MM.1S (cell line): ENCODE results near the gene NEDD8.

ENCODE experiments used
- DNase-seq: peaks from one replicate; pipeline ENCODE4 v3.0.0-alpha.2; 2015
- H2AFZ ChIP-seq: fragments of 300-600 bp; sonication (generic); 2 replicates; pipeline ENCODE4 v1.6.0; 2016; ENCODE audit warnings: antibody characterized with exemption, low read length
- H3F3A ChIP-seq: fragments of 300-600 bp; sonication (generic); 2 replicates; pipeline ENCODE4 v1.6.1; 2016; ENCODE audit warnings: mild to moderate bottlenecking, antibody characterized with exemption, low read length, moderate library complexity, mixed read lengths; ENCODE audit not compliant: insufficient read depth
- H3K27ac ChIP-seq: fragments of 300-600 bp; sonication (generic); 2 replicates; pipeline ENCODE4 v1.5.1; 2016; ENCODE audit warnings: mild to moderate bottlenecking, low read length
- H3K27me3 ChIP-seq: fragments of 300-600 bp; sonication (generic); replicated peaks from 2 replicates; pipeline ENCODE4 v1.6.0; 2016; ENCODE audit warnings: low read length; ENCODE audit not compliant: insufficient read depth
- H3K36me3 ChIP-seq: fragments of 300-600 bp; sonication (generic); replicated peaks from 2 replicates; pipeline ENCODE4 v1.6.1; 2016; ENCODE audit warnings: mild to moderate bottlenecking, low read length, mixed read lengths; ENCODE audit not compliant: insufficient read depth
- H3K4me1 ChIP-seq: fragments of 300-600 bp; sonication (generic); 2 replicates; pipeline ENCODE4 v1.6.1; 2016; ENCODE audit warnings: low read length, mixed read lengths
- H3K4me2 ChIP-seq: fragments of 300-600 bp; sonication (generic); 2 replicates; pipeline ENCODE4 v1.6.0; 2016; ENCODE audit warnings: low read depth, low read length
- H3K4me3 ChIP-seq: fragments of 300-600 bp; sonication (generic); 2 replicates; pipeline ENCODE4 v1.5.1; 2016; ENCODE audit warnings: low read length, mixed read lengths
- H3K79me2 ChIP-seq: fragments of 300-600 bp; sonication (generic); 2 replicates; pipeline ENCODE4 v1.6.1; 2016; ENCODE audit warnings: mixed run types, low read length, mixed read lengths
- H3K9ac ChIP-seq: fragments of 300-600 bp; sonication (generic); 2 replicates; pipeline ENCODE4 v1.6.1; 2016; ENCODE audit warnings: low read length, mixed read lengths
- H3K9me2 ChIP-seq: fragments of 300-600 bp; sonication (generic); replicated peaks from 2 replicates; pipeline ENCODE4 v1.6.1; 2016; ENCODE audit warnings: mild to moderate bottlenecking, low read length, mixed read lengths; ENCODE audit not compliant: insufficient read depth
- H3K9me3 ChIP-seq: fragments of 300-600 bp; sonication (generic); replicated peaks from 2 replicates; pipeline ENCODE4 v1.6.1; 2016; ENCODE audit warnings: mild to moderate bottlenecking, low read length, mixed read lengths; ENCODE audit not compliant: insufficient read depth
- H4K20me1 ChIP-seq: fragments of 300-600 bp; sonication (generic); 2 replicates; pipeline ENCODE4 v1.6.1; 2016; ENCODE audit warnings: mild to moderate bottlenecking, low read length, moderate library complexity, mixed read lengths; ENCODE audit not compliant: insufficient read depth
- EZH2 ChIP-seq: fragments of 300-600 bp; sonication (generic); optimal IDR thresholded peaks from 2 replicates; pipeline ENCODE3; 2017; ENCODE audit warnings: low read depth, mild to moderate bottlenecking, antibody characterized with exemption, low read length, mixed read lengths
- EZH2phosphoT487 ChIP-seq: fragments of 300-600 bp; sonication (generic); IDR thresholded peaks from 2 replicates; pipeline ENCODE4 v1.6.1; 2018; ENCODE audit warnings: antibody characterized with exemption, low read length
- TF ChIP-seq, protein P1 (sequence below): fragments of 300-600 bp; sonication (generic); IDR thresholded peaks from 2 replicates; pipeline ENCODE4 v1.5.1; 2016; ENCODE audit warnings: antibody characterized with exemption, low read length, mixed read lengths

NEDD8 gene

GRCh38 chr14:24178399-24179178, 53.6 kb downstream of the NEDD8 start:
- Histone ChIP-seq H4K20me1 (no peaks in the 10 kb centered on the region), H3K9ac (no peak overlapping the region), H3F3A (no peaks in the 10 kb centered on the region), H3K36me3 (no peaks in the 10 kb centered on the region), H3K4me1 (no peaks in the 10 kb centered on the region), H3K4me3 (no peak overlapping the region), H3K9me3 (no peaks in the 10 kb centered on the region), H3K4me2 (no peak overlapping the region), H2AFZ (no peak overlapping the region), H3K9me2 (no peaks in the 10 kb centered on the region), H3K79me2 (no peaks in the 10 kb centered on the region), H3K27ac (no peak overlapping the region), H3K27me3 (no peaks in the 10 kb centered on the region)
- TF ChIP-seq EZH2 (no peak), EZH2phosphoT487 (no peak)
- TF ChIP-seq, protein P1, sequence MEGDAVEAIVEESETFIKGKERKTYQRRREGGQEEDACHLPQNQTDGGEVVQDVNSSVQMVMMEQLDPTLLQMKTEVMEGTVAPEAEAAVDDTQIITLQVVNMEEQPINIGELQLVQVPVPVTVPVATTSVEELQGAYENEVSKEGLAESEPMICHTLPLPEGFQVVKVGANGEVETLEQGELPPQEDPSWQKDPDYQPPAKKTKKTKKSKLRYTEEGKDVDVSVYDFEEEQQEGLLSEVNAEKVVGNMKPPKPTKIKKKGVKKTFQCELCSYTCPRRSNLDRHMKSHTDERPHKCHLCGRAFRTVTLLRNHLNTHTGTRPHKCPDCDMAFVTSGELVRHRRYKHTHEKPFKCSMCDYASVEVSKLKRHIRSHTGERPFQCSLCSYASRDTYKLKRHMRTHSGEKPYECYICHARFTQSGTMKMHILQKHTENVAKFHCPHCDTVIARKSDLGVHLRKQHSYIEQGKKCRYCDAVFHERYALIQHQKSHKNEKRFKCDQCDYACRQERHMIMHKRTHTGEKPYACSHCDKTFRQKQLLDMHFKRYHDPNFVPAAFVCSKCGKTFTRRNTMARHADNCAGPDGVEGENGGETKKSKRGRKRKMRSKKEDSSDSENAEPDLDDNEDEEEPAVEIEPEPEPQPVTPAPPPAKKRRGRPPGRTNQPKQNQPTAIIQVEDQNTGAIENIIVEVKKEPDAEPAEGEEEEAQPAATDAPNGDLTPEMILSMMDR, result no peak
- no peak for DNase-seq

GRCh38 chr14:24177891-24178290, 54.3 kb downstream of the NEDD8 start:
- H4K20me1 ChIP-seq, result no peaks in the 10 kb centered on the region
- H3K79me2 ChIP-seq, result no peaks in the 10 kb centered on the region
- H3K9me2 ChIP-seq, result no peaks in the 10 kb centered on the region
- no peaks in the 10 kb centered on the region for H3F3A ChIP-seq
- no peaks in the 10 kb centered on the region for H3K4me1 ChIP-seq
- no peak overlapping the region for H3K4me3 ChIP-seq
- H2AFZ ChIP-seq, result no peak overlapping the region
- H3K27ac ChIP-seq, result no peak overlapping the region
- no peaks in the 10 kb centered on the region for H3K27me3 ChIP-seq
- DNase-seq, result no peak
- no peaks in the 10 kb centered on the region for H3K36me3 ChIP-seq
- no peak for TF ChIP-seq EZH2phosphoT487
- TF ChIP-seq, protein P1, result no peak
- no peak for TF ChIP-seq EZH2
- no peak overlapping the region for H3K4me2 ChIP-seq
- H3K9ac ChIP-seq, result no peak overlapping the region
- no peaks in the 10 kb centered on the region for H3K9me3 ChIP-seq

GRCh38 chr14:24177041-24177825, 54.9 kb downstream of the NEDD8 start:
- no peaks in the 10 kb centered on the region for H3K79me2 ChIP-seq
- H3K36me3 ChIP-seq, result no peaks in the 10 kb centered on the region
- no peaks in the 10 kb centered on the region for H3K9me2 ChIP-seq
- H3K9me3 ChIP-seq, result no peaks in the 10 kb centered on the region
- no peak for DNase-seq
- no peak overlapping the region for H3K4me2 ChIP-seq
- H3K9ac ChIP-seq, result no peak overlapping the region
- H2AFZ ChIP-seq, result no peak overlapping the region
- no peaks in the 10 kb centered on the region for H3K4me1 ChIP-seq
- TF ChIP-seq, protein P1, result no peak
- TF ChIP-seq EZH2 (no peak), EZH2phosphoT487 (no peak)
- no peaks in the 10 kb centered on the region for H4K20me1 ChIP-seq
- H3K27me3 ChIP-seq, result no peaks in the 10 kb centered on the region
- no peak overlapping the region for H3K27ac ChIP-seq
- H3F3A ChIP-seq, result no peaks in the 10 kb centered on the region
- no peak overlapping the region for H3K4me3 ChIP-seq
